NT2/D1 (cell line): ENCODE results near the gene CPN2.

ENCODE experiments used
- DNase-seq: peaks from one replicate; pipeline ENCODE4 v3.0.0-alpha.2; 2011; ENCODE audit warnings: low read depth, low spot score
- H3K27me3 ChIP-seq: 2 replicates; pipeline ENCODE4 v1.6.0; 2011; ENCODE audit warnings: mild to moderate bottlenecking; ENCODE audit not compliant: insufficient read length, insufficient read depth
- H3K36me3 ChIP-seq: 2 replicates; pipeline ENCODE4 v1.6.1; 2011; ENCODE audit warnings: mild to moderate bottlenecking, low read length, mixed read lengths; ENCODE audit not compliant: insufficient read depth, insufficient read length
- H3K4me1 ChIP-seq: 2 replicates; pipeline ENCODE4 v1.5.1; 2011; ENCODE audit not compliant: insufficient read depth, insufficient read length
- H3K4me3 ChIP-seq: 2 replicates; pipeline ENCODE4 v1.5.1; 2011; ENCODE audit warnings: low read depth; ENCODE audit not compliant: insufficient read length
- H3K9ac ChIP-seq: 2 replicates; pipeline ENCODE4 v1.6.0; 2011; ENCODE audit warnings: low read depth; ENCODE audit not compliant: insufficient read length
- H3K9me3 ChIP-seq: 2 replicates; pipeline ENCODE4 v1.5.1; 2011; ENCODE audit warnings: mild to moderate bottlenecking, low read length; ENCODE audit not compliant: insufficient read depth
- SUZ12 ChIP-seq: IDR thresholded peaks from 2 replicates; pipeline ENCODE4 v1.6.1; 2011; ENCODE audit not compliant: insufficient read length, insufficient read depth; ENCODE audit errors: extremely low read depth
- YY1 ChIP-seq: IDR thresholded peaks from 2 replicates; pipeline ENCODE4 v1.6.1; 2011; ENCODE audit not compliant: insufficient read length, insufficient read depth
- ZNF274 ChIP-seq: IDR thresholded peaks from 2 replicates; pipeline ENCODE4 v1.6.1; 2011; ENCODE audit warnings: mild to moderate bottlenecking, low read depth, low read length

CPN2 gene

GRCh38 chr3:194328053-194328657 is 23.0 kb downstream of the CPN2 start:
- no peak overlapping the region for H3K4me3 ChIP-seq
- TF ChIP-seq ZNF274 (no peak), SUZ12 (no peak), YY1 (no peak)
- peaks cover 25% of the 10 kb centered on the region for H3K9me3 ChIP-seq
- H3K36me3 ChIP-seq: no peaks in the 10 kb centered on the region
- peaks cover 17% of the 10 kb centered on the region for H3K4me1 ChIP-seq
- H3K27me3 ChIP-seq: peaks cover 17% of the 10 kb centered on the region
- no peak overlapping the region for H3K9ac ChIP-seq
- DNase-seq: no peak

DNA sequence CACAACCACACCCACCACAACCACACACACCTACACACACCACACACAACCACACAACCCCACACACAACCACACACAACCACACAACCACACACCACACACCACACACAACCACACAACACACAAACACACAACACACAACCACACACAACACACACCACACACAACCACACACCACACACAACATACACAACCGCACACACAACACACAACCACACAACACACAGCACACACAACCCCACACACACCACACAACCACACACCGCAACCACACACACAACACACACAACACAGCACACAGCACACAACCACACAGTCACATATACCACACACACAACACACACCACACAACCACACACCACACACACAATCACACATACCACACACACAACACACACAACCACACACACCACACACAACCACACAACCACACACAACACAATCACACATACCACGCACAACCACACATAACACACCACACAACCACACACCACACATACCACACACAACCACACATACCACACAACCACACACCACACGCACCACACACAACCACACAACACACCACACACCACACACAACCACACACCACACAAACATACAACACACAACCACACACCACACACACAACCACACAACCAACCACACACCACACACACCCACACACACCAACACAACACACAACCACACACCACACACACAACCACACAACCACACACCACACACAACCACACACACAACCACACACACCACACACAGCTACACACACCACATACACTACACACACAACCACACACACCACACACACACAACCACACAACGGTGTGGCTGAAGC is 23.7 kb downstream of the CPN2 start:
- Histone ChIP-seq H3K27me3 (peaks cover 10% of the 10 kb centered on the region), H3K9me3 (peaks cover 32% of the 10 kb centered on the region), H3K4me1 (peaks cover 17% of the 10 kb centered on the region), H3K4me3 (no peak overlapping the region), H3K36me3 (no peaks in the 10 kb centered on the region), H3K9ac (no peak overlapping the region)
- TF ChIP-seq ZNF274 (no peak), YY1 (no peak), SUZ12 (no peak)
- no peak for DNase-seq

DNA sequence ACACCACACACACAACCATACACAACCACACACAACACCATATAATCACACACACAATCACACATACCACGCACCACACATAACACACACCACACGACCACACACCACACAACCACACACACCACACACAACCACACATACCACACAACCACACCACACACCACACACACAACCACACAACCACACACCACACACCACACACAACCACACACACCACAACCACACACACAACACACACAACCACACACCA is 24.2 kb downstream of the CPN2 start:
- Histone ChIP-seq H3K4me3 (no peak overlapping the region), H3K4me1 (peaks cover 13% of the 10 kb centered on the region), H3K9me3 (peaks cover 37% of the 10 kb centered on the region), H3K36me3 (no peaks in the 10 kb centered on the region), H3K9ac (no peak overlapping the region), H3K27me3 (peaks cover 4% of the 10 kb centered on the region)
- DNase-seq: no peak
- TF ChIP-seq SUZ12: no peak
- TF ChIP-seq YY1: no peak
- TF ChIP-seq ZNF274: no peak

DNA sequence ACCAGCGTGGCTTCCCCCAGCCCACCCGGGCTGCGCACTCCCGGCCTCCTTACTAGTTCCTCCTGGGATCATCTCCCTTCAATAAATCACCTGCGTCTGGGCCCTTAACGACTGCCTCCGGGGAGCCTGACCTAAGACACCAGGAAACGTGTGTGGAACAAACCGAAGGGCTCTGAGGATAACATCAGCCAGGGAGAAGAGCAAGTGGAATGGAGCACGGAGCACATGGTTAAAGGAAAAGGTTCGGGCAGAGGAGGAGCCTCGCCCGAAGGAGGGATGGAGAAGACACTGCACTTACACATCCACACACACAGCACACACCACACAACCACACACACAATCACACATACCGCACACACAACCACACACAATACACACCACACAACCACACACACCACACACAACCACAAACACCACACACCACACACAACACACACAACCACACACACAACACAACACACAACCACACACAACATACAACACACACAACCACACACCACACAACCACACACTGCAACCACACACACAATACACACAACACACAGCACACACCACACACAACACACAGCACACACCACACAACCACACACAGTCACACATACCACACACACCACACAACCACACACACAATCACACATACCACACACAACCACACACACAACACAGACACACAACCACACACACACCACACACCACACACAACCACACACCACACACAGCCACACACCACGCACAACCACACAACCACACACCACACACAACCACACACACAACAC is 24.7 kb downstream of the CPN2 start:
- H3K36me3 ChIP-seq: no peaks in the 10 kb centered on the region

DNA sequence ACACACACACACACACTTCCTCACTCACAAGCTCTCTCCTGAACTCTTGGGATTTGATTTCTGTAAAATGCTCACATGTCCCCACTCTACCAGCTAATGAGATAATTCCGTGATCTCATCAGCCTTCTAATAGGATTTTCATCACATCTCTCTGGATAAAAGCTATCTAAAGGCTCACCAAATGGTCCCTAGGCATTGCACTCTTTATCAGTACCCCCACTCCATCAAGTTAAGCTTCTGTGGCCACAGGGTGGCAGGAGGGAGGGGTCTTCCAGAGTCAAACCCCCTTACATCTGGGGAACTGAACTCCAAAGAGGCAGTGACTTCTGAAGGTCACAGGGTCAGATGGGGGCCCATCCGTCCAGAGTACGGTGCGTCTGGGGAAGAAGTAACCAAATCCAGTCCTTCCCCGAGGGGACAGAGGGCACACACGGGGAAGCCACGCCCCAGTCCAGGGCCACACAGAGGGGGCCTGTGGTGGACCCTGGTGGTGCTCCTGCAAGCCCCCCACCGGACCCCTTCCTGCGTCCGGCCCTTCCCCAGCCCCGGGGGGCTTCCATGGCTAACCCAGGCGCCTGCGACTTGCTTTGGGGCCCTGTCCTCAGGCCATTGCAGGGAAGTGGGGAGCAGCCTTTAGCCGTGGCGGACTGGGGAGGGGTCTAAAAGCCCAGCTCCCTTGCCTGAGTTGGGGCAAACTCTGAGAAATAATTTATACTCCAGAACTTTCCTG is 25.5 kb downstream of the CPN2 start:
- no peak overlapping the region for H3K4me3 ChIP-seq
- peaks cover 8% of the 10 kb centered on the region for H3K4me1 ChIP-seq
- H3K36me3 ChIP-seq: no peaks in the 10 kb centered on the region
- DNase-seq: no peak
- no peaks in the 10 kb centered on the region for H3K27me3 ChIP-seq
- H3K9ac ChIP-seq: no peak overlapping the region
- TF ChIP-seq SUZ12: no peak
- no peak for TF ChIP-seq ZNF274
- TF ChIP-seq YY1: no peak
- peaks cover 49% of the 10 kb centered on the region for H3K9me3 ChIP-seq

More for the DNA sequence above, 24.7 kb downstream of the CPN2 start:
- no peak for DNase-seq
- Histone ChIP-seq H3K9me3 (peaks cover 42% of the 10 kb centered on the region), H3K4me1 (peaks cover 9% of the 10 kb centered on the region), H3K4me3 (no peak overlapping the region), H3K9ac (no peak overlapping the region), H3K27me3 (no peaks in the 10 kb centered on the region)
- TF ChIP-seq YY1 (no peak), ZNF274 (no peak), SUZ12 (no peak)

DNA sequence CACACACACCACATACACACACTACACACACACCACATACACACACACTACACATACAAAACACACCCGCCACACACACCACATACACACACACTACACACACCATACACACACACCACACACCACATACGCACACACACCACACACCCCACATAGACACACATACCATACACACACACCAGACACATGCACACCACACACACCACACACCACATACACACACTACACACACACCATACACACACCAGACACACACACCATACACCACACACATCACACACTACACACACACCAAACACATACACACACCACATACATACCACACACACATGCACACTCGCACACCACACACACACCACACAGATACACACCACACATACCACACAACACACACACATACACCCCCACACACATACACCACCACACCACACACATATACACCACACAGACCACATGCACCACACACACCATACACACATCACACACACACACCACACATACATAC is 26.3 kb downstream of the CPN2 start:
- H3K9ac ChIP-seq: no peak overlapping the region

More for the DNA sequence above, 26.3 kb downstream of the CPN2 start:
- Histone ChIP-seq H3K36me3 (no peaks in the 10 kb centered on the region), H3K27me3 (no peaks in the 10 kb centered on the region), H3K9me3 (peaks cover 56% of the 10 kb centered on the region), H3K4me1 (peaks cover 6% of the 10 kb centered on the region), H3K4me3 (no peak overlapping the region)
- TF ChIP-seq SUZ12 (no peak), YY1 (no peak), ZNF274 (no peak)
- DNase-seq: no peak
